Heart left ventricle (tissue), 13 donors: Measurements from ENCODE around the gene OSBPL10.

Source experiments
- POLR2A ChIP-seq, 2 donors: fragments of 450-650 bp; IDR thresholded peaks; one replicate each; pipeline ENCODE4 v1.6.1; 2017; ENCODE audit warnings: antibody characterized with exemption in 2 of 2, mild to moderate bottlenecking in 2 of 2, moderate library complexity in 2 of 2
- TF ChIP-seq, protein P1 (sequence below), 12 donors: fragments of 200-600 bp; sonication (generic) in 4 of 12; IDR thresholded peaks; one replicate each; pipeline versions ENCODE4 v1.5.0 to v1.8.0; 2018 to 2022; ENCODE audit warnings: antibody characterized with exemption in 12 of 12, mild to moderate bottlenecking in 5 of 12
- donor health status: ischemic (EF 13 %, LVEDD 7.1; RV severe dilation, severe dysfunction).
- donor health status: DM: no; HTN: yes; CAD: no.
- donor health status: DM: no; HTN: no; CAD: no.
- donor health status: ischemic (EF 25% LVEDD 6.9; RV normal size, moderate dysfunction).
- donor health status: ischemic (EF 25% LVEDD 5.7; RV mildly dilated, moderate dysfunction).
- donor health status: ischemic (EF 35%, LVEDD 5.7; RV mildly dilated, moderate dysfunction).
- donor health status: nonischemic (EF 11% LVEDD 7.7; RV severe dilation, severe dysfunction).
- donor health status: DM: yes; HTN: yes; CAD: no.
- donor health status: PGD.
- donor health status: ischemic (EF 29% LVEDD 5.4; RV normal size, mild dysfunction).
- donor health status: nonischemic (EF 23%, LVEDD 6.1; RV moderate dilation, normal function).

DNA sequence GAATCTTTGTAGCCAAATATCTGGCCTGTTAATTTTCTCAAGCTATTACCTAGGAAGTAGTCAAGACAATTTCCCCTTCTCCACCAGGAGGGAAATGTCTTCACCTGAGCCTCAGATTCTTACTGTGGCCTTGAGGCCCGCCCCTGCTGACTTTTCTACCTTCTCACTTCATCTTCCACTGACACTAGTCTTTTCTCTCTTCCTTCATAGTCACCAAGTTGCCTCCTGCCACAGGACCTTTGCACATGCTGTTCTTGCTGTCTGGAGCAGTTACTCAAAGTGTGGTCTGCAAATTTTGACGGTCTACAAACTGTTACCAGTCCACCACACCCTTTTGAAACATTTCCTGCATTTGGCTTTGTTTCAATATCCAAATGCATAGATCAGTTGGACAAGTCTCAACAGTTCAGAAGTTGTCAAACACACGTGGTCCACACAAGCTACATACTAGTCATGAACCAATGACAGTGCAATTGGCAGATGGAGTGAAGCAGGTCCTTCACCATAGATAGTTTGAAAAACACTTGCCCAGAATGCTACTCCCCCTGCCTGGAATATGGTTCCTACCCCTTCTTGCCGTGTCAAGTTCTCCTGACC, 100.5 kb downstream of the OSBPL10 start:
- TF ChIP-seq, protein P1, sequence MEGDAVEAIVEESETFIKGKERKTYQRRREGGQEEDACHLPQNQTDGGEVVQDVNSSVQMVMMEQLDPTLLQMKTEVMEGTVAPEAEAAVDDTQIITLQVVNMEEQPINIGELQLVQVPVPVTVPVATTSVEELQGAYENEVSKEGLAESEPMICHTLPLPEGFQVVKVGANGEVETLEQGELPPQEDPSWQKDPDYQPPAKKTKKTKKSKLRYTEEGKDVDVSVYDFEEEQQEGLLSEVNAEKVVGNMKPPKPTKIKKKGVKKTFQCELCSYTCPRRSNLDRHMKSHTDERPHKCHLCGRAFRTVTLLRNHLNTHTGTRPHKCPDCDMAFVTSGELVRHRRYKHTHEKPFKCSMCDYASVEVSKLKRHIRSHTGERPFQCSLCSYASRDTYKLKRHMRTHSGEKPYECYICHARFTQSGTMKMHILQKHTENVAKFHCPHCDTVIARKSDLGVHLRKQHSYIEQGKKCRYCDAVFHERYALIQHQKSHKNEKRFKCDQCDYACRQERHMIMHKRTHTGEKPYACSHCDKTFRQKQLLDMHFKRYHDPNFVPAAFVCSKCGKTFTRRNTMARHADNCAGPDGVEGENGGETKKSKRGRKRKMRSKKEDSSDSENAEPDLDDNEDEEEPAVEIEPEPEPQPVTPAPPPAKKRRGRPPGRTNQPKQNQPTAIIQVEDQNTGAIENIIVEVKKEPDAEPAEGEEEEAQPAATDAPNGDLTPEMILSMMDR (IDR thresholded peaks at IDR 0.05) = no peak
- TF ChIP-seq POLR2A (IDR thresholded peaks at IDR 0.05) = no peak
